HG03135 (cell line): ENCODE results near the gene TMPRSS2.
"Not testable (repeated sequence)": the region's sequence is repeated elsewhere in the genome, so short reads cannot be mapped to it uniquely, and the experiment has no call there.

ENCODE experiments used
- ATAC-seq: cut with Tn5 transposase; IDR thresholded peaks from one replicate; pipeline ENCODE4 v1.9.1; 2021; ENCODE audit warnings: mild to moderate bottlenecking, moderate library complexity; ENCODE audit not compliant: unreplicated experiment

The TMPRSS2 gene

DNA sequence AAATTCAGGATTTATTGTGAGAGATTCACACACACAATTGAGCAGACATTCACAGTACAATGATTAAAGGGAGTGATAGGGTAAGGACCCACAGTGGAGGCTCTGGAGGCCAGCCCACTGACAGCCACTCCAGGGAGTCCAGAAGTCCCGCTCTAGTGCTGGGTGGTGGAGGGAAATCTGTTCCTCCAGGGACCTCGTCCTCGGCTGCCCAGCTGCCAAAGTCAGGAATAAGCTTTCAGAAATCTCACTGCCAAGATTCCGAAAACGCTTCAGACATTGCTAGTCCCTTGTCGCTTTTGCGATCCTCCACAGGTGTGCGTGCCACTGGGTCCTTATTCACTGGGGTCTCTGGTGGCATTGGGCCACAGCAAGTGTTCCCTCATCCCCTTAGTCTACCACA is 79.6 kb downstream of the TMPRSS2 start:
- no peak for ATAC-seq

DNA sequence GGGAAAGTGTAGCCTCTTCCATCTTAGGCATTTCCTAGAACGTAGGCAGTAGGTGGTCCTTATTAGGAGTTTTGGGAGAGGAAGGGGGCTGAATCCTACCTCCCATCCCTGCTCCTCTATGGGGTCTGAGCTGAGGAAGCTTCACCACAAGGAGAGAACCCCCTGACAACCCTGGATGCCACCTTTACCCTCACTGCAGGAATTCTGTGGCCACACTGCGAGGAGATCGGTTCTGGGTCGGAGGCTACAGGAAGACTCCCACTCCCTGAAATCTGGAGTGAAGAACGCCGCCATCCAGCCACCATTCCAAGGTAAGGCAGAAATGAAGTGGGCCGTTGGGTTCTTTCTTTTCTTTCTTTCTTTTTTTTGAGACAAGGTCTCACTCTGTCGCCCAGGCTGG is 80.4 kb downstream of the TMPRSS2 start:
- no peak for ATAC-seq

DNA sequence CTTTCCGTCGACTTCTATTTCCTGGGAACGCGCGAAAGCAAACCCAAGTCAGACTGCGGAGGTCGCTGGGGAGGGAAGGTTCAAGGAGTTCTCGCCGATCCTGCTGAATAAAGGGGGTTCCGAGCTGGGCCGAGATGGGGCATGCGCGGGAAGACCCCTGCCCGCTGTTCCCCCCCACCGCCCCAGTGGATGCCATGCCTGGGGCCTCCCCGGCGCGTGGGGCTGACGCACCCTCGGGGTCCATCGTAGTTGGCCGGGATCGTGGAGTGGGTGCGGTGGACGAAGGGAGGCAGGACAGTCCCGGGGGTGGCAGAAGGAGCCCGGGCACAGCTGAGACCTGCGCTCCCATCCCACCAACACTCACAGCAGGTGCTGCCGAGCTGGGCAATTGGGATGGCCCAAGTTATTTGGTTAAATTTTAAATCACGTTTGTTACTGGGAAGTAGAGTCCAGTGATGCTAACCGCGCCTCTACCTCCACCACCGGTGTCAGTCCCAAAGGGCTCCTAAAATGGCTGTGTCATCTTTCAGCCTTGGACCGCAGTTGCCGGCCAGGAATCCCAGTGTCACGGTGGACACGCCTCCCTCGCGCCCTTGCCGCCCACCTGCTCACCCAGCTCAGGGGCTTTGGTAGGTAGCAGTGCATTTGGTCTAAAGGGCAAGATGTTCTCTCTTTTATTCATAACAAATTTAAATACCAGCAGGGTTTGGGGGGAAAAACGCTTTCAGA is 81.1 kb downstream of the TMPRSS2 start:
- no peak for ATAC-seq

DNA sequence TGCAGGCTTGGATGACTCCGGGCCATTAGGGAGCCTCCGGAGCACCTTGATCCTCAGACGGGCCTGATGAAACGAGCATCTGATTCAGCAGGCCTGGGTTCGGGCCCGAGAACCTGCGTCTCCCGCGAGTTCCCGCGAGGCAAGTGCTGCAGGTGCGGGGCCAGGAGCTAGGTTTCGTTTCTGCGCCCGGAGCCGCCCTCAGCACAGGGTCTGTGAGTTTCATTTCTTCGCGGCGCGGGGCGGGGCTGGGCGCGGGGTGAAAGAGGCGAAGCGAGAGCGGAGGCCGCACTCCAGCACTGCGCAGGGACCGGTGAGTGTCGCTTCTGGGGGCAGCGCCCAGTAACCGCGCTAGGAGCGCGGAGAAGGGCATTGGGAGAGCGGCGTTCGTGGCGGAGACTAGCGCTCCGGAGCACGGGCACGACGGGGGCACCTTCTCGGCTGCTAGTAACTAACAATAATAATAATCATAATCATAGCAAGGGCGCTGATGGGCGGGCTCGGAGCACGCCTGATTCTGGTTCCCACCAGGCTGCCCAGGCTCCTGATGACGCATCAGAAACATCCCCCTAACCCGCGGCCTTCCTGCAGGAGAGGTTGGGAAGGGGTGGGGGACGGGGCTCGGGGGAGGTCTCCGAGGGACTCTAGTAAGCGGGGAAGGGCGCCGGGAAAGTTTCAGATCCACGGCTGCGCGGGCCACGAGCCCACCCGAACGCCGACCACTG is 81.8 kb downstream of the TMPRSS2 start, which contains the start of gene MX1:
Gene MX1, plus strand, starts transcription at position 286 of the 722 bp plus-strand sequence. CDS start 5,832 bp downstream, outside the sequence.
- ATAC-seq, result peak; percentile 90

DNA sequence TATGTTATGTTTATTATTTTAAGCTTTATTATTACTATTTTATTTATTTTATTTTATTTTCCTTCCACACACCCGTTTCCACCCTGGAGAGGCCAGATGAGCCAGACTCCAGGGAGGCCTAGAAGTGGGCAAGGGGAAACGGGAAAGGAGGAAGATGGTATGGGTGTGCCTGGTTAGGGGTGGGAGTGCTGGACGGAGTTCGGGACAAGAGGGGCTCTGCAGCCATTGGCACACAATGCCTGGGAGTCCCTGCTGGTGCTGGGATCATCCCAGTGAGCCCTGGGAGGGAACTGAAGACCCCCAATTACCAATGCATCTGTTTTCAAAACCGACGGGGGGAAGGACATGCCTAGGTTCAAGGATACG is 82.4 kb downstream of the TMPRSS2 start:
- ATAC-seq, result no peak

DNA sequence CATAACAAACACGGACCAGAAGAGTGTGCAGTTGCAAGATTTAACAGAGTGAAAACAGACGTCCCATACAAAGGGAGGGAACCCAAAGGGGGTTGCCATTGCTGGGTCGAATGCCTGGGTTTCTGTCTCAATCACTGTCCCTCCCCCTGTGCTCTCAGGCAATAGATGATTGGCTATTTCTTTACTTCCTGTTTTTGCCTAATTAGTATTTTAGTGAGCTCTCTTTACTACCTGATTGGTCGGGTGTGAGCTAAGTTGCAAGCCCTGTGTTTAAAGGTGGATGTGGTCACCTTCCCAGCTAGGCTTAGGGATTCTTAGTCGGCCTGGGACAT is 84.7 kb downstream of the TMPRSS2 start:
- ATAC-seq, result not testable (repeated sequence)

DNA sequence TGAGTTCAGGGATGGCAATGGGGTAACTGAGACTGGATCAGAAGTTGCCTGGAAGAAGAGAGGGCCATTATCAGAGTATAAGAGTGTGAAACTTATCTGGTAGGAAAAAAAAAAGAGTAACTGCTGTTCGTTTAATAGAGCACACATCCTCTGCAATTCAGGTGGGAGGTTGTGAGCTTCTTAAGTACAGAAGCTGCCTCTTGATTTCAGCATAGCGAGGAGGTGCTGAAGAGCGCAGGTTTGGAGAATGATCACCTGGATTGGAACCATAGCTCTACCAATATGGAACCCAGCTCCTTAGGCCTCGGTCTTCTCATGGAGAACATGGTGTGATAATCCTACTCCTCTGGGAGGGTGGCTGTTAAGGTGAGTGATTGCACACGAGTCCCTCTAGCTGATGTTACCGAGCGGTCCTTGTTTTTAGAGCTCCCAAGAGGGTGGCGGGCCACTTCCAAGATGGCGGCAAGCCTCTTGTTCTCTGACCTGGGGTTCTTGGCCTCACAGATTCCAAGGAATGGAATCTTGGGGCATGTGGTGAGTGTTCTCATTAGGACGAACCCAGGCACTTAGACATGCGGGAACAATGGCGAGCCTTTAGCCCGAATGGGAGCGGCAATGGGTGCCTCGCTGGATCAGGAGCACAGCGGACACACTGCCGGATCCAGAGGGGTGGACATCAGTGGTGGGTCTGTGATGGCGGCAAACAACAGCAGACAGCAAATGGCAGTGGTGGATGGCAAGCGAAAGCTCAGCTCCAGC is 85.2 kb downstream of the TMPRSS2 start:
- no peak for ATAC-seq

DNA sequence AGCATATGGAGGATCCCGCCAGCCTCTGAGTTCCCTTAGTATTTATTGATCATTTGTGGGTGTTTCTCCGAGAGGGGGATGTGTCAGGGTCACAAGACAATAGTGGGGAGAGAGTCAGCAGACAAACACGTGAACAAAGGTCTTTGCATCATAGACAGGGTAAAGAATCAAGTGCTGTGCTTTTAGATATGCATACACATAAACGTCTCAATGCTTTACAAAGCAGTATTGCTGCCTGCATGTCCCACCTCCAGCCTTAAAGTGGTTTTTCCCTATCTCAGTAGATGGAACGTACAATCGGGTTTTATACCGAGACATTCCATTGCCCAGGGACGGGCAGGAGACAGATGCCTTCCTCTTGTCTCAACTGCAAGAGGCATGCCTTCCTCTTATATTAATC is 87.0 kb downstream of the TMPRSS2 start:
- ATAC-seq, result not testable (repeated sequence)

DNA sequence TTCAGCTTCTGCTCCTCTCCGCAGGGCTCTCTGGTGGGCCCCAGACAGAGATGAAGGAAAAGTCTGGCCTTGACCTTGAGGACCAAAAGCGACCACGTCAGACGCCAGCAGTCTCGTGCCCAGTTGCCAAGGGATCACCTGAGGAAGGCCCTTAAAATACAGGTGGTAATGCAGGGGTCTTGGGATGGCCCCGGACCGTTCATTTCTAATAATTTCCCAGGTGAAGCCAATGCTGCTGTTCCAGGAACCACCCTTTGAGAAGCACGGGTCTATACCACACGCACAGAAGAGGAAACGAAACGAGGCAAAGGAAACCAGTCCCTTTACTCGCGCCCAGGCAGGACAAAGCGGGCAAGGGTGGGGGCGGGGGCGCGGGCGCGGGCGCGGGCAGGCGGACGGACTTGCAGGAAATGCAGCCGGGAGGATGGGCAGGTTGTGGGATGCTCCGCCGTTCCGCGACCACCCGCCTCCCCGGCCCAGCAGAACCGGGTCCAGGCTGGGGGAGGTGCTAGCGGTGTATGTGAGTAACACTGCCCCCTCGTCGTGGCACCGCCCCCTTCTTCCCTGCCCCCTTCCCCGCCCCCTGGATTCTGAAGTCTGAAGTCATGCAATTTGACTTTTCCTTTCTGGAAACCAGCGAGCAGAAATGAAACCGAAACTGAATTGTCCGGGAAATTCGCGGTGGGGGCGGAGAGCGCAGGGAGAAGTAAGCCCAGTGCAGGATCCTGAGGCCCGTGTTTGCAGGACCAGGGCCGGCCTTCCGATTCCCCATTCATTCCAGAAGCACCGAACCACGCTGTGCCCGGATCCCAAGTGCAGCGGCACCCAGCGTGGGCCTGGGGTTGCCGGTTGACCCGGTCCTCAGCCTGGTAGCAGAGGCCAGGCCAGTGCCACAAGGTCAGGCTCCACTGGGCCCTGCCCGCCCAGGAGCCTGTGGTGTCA is 87.8 kb downstream of the TMPRSS2 start:
- peak; percentile 82 for ATAC-seq

DNA sequence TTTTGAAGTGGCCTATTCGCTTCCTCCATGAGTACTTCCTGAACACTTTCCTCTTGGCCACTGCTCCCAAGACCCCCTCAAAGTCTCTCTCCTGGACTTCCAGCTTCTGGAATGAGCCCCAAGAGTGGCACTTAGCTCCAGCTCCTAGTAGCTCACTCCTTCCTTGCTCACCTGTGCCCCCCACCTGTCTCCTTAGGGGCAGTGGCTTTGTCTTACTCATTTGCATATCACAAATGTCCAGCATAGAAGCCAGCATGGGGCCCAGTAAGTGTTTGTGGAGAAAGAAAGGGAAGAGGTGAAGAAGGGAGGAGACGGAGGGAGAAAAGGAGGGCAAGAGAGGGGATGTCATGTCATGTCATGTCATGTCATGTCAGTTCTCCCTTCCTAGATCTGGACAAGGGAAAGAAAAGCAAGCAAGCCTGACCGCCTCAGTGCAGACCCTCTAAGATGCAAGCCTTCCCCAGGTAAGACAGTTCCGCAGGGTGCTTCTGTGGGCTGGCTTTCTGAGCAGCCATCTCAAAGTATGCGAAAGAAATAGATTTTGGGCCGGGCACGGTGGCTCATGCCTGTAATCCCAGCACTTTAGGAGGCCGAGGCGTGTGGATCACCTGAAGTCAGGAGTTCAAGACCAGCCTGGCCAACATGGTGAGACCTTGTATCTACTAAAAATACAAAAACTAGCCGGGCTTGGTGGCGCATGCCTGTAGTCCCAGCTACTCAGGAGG is 88.8 kb downstream of the TMPRSS2 start:
- no peak for ATAC-seq

DNA sequence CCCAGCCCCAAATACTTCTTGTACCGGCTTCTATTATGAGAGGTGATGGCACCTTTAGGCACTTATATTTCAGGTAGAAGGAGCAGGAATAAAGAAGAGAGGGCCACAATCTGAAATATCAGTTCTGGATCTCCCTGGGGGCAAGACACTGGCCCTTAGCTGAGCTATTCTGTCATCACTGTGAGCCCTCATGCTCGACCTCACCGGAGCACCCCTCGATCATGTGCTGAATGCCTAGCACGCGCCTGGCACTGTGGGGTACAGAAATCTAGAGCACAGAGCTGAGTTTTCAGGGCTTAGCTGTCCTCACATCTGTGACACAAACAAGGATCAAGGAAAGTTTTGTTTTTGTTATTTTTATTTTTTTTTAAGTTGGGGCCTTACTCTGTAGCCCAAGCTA is 89.6 kb downstream of the TMPRSS2 start:
- ATAC-seq, result no peak

DNA sequence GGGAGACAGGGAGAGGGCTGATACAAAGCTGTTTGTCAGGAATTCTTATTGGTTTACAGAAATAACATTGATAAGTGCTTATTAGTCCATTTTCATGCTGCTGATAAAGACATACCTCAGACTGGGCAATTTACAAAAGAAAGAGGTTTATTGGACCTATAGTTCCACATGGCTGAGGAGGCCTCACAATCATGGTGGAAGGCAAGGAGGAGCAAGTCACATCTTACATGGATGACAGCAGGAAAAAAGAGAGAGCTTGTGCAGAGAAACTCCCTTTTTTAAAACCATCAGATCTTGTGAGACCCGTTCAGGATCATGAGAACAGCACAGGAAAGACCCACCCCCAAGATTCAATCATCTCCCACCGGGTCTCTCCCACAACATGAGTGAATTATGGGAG is 90.5 kb downstream of the TMPRSS2 start:
- not testable (repeated sequence) for ATAC-seq
